HCT116 (cell line): ENCODE data around the gene DOK6. TPM values are rescaled to one million over a fixed set of nuclear protein-coding genes. Genes with fewer than 3 reads are reported as not detected.

Source experiments
- ATAC-seq: fragments of 200-7000 bp; cut with Tn5 transposase; 2 replicates; pipeline ENCODE4 v1.9.1; 2020; ENCODE audit warnings: mild to moderate bottlenecking, moderate library complexity
- BruUV-seq: library from RNA; stranded (reverse); fragments of 400-500 nt; replicated peaks from 2 replicates; lab custom pipeline; 2021; lab: Mats Ljungman, UMichigan
- CTCF ChIA-PET: fragments of 300-600 bp; sonication (Branson Sonifier 250); formaldehyde crosslinking; loops from one replicate; lab custom pipeline; 2021; ENCODE audit warnings: antibody characterized with exemption; lab: Charles Lee
- POLR2A ChIA-PET: fragments of 300-600, 350-600 bp; sonication (Branson Sonifier 250); formaldehyde crosslinking; loops from one replicate; lab custom pipeline; 2021; ENCODE audit warnings: antibody characterized with exemption; lab: Charles Lee
- RAD21 ChIA-PET, 2 experiments: fragments of 300-600 bp; sonication (Branson Sonifier 250); formaldehyde crosslinking; loops; one replicate each; lab custom pipeline; 2023; ENCODE audit warnings: low total read pairs in 2 of 2; ENCODE audit not compliant: uncharacterized antibody in 2 of 2, unreplicated experiment in 2 of 2, low non-redundant PET in 1 of 2; lab: Charles Lee
- DNase-seq: peaks from one replicate; pipeline ENCODE4 v3.0.0-alpha.2; 2010; ENCODE audit warnings: low read depth, low spot score
- H2AFZ ChIP-seq: fragments of 200-600 bp; shearing (Covaris generic), sonication (generic); 2 replicates; pipeline ENCODE4 v1.6.1; 2017; ENCODE audit warnings: low read depth, mixed run types, mixed read lengths, antibody characterized with exemption, low read length; ENCODE audit not compliant: poor library complexity, severe bottlenecking
- H3K27ac ChIP-seq: 2 replicates; pipeline ENCODE4 v1.5.1; 2012; ENCODE audit warnings: low read depth, low read length
- H3K27me3 ChIP-seq: fragments of 200-600 bp; sonication (generic); 2 replicates; pipeline ENCODE4 v1.6.1; 2016; ENCODE audit warnings: mixed run types, low read length, mixed read lengths; ENCODE audit not compliant: insufficient read depth
- H3K36me3 ChIP-seq, 2 experiments: fragments of 200-500 bp in 1 of 2; fragments of 200-600 bp in 1 of 2; sonication (Bioruptor generic) in 1 of 2; sonication (generic) in 1 of 2; 2 replicates each; pipeline versions ENCODE4 v1.5.1 to v1.6.1; 2014 to 2016; ENCODE audit warnings: low read length in 2 of 2, inconsistent platforms in 1 of 2, mixed read lengths in 1 of 2, mixed run types in 1 of 2; ENCODE audit not compliant: insufficient read depth in 2 of 2, control insufficient read depth in 1 of 2
- H3K4me1 ChIP-seq, 2 experiments: fragments of 200-600 bp in 1 of 2; sonication (generic) in 1 of 2; 2 replicates each; pipeline versions ENCODE4 v1.5.1 to v1.6.1; 2012 to 2017; ENCODE audit warnings: low read length in 2 of 2, inconsistent platforms in 1 of 2, mild to moderate bottlenecking in 1 of 2, mixed read lengths in 1 of 2, mixed run types in 1 of 2, moderate library complexity in 1 of 2; ENCODE audit not compliant: insufficient read depth in 2 of 2, control insufficient read depth in 1 of 2
- H3K4me2 ChIP-seq: fragments of 200-600 bp; sonication (generic); 2 replicates; pipeline ENCODE4 v1.6.1; 2017; ENCODE audit warnings: mixed run types, low read length, mixed read lengths
- H3K4me3 ChIP-seq, 2 experiments: fragments of 200-600 bp in 1 of 2; sonication (generic) in 1 of 2; replicated peaks in 1 of 2; 2 replicates each; pipeline ENCODE4 v1.5.1; 2011 to 2016; ENCODE audit warnings: low read length in 2 of 2, control low read depth in 1 of 2, low read depth in 1 of 2, mild to moderate bottlenecking in 1 of 2, mixed read lengths in 1 of 2, mixed run types in 1 of 2
- H3K79me2 ChIP-seq: fragments of 200-600 bp; sonication (generic); 2 replicates; pipeline ENCODE4 v1.6.1; 2017; ENCODE audit warnings: mild to moderate bottlenecking, mixed run types, low read length, moderate library complexity, mixed read lengths; ENCODE audit not compliant: insufficient read depth
- H3K9ac ChIP-seq: fragments of 200-600 bp; sonication (generic); 2 replicates; pipeline ENCODE4 v1.6.1; 2016; ENCODE audit warnings: low read length, mixed read lengths
- H3K9me2 ChIP-seq: fragments of 200-600 bp; sonication (generic), shearing (Covaris generic); 2 replicates; pipeline ENCODE4 v1.6.1; 2017; ENCODE audit warnings: mixed run types, mild to moderate bottlenecking, moderate library complexity; ENCODE audit not compliant: insufficient read depth
- H3K9me3 ChIP-seq, 2 experiments: fragments of 200-500 bp in 1 of 2; fragments of 200-600 bp in 1 of 2; sonication (Bioruptor generic) in 1 of 2; sonication (generic) in 1 of 2; 2 replicates each; pipeline ENCODE4 v1.6.1; 2014 to 2017; ENCODE audit warnings: low read length in 2 of 2, mixed read lengths in 2 of 2, inconsistent platforms in 1 of 2, low read depth in 1 of 2, mild to moderate bottlenecking in 1 of 2, mixed run types in 1 of 2, moderate library complexity in 1 of 2; ENCODE audit not compliant: control insufficient read depth in 1 of 2, insufficient read depth in 1 of 2
- H4K20me1 ChIP-seq: fragments of 200-600 bp; sonication (generic), shearing (Covaris generic); 2 replicates; pipeline ENCODE4 v1.6.1; 2017; ENCODE audit warnings: mixed run types, mild to moderate bottlenecking, moderate library complexity; ENCODE audit not compliant: insufficient read depth
- CBX3 ChIP-seq: IDR thresholded peaks from 2 replicates; pipeline ENCODE4 v1.6.1; 2012; ENCODE audit warnings: low read depth
- ELF1 ChIP-seq: IDR thresholded peaks from 2 replicates; pipeline ENCODE4 v1.6.1; 2012; ENCODE audit warnings: low read depth, borderline replicate concordance
- EZH2 ChIP-seq: fragments of 200-600 bp; sonication (generic); IDR thresholded peaks from 2 replicates; pipeline ENCODE4 v1.6.1; 2017; ENCODE audit warnings: antibody characterized with exemption, mixed run types
- FOSL1 ChIP-seq: IDR thresholded peaks from 2 replicates; pipeline ENCODE4 v1.6.1; 2012; ENCODE audit warnings: low read depth
- POLR2AphosphoS5 ChIP-seq: IDR thresholded peaks from 2 replicates; pipeline ENCODE4 v1.6.1; 2011; ENCODE audit warnings: mild to moderate bottlenecking, low read depth, low read length, moderate library complexity
- RAD21 ChIP-seq: IDR thresholded peaks from 2 replicates; pipeline ENCODE4 v1.6.1; 2012; ENCODE audit warnings: low read depth, mild to moderate bottlenecking
- SIN3A ChIP-seq: IDR thresholded peaks from 2 replicates; pipeline ENCODE4 v1.6.1; 2012; ENCODE audit warnings: low read depth
- SRF ChIP-seq: IDR thresholded peaks from 2 replicates; pipeline ENCODE4 v1.6.1; 2012; ENCODE audit warnings: low read depth
- TCF7L2 ChIP-seq: IDR thresholded peaks from 2 replicates; pipeline ENCODE4 v1.7.0; 2011; ENCODE audit warnings: borderline replicate concordance, inconsistent platforms; ENCODE audit not compliant: insufficient read depth, insufficient read length; ENCODE audit errors: extremely low read depth
- YY1 ChIP-seq: IDR thresholded peaks from 2 replicates; pipeline ENCODE4 v1.6.1; 2011; ENCODE audit warnings: low read length, low read depth, moderate library complexity, mild to moderate bottlenecking; ENCODE audit not compliant: insufficient replicate concordance; ENCODE audit errors: extremely low read depth
- ZFX ChIP-seq: fragments of 450-650 bp; IDR thresholded peaks from 2 replicates; pipeline ENCODE4 v1.6.1; 2017
- intact Hi-C: fragments of 100-400 bp; cut with micrococcal nuclease; formaldehyde crosslinking; loops from 2 replicates; pipeline ENCODE4 v1.10.0; 2022
- total RNA-seq: library from RNA; stranded (reverse); gene quantifications from one replicate; pipeline ENCODE4 v1.2.1, GENCODE V29; 2021; ENCODE audit not compliant: unreplicated experiment
- TF ChIP-seq, protein P1 (sequence below): IDR thresholded peaks from 2 replicates; pipeline ENCODE4 v1.6.1; 2011; ENCODE audit warnings: mild to moderate bottlenecking, low read length, moderate library complexity; ENCODE audit not compliant: insufficient replicate concordance; ENCODE audit errors: extremely low read depth
- TF ChIP-seq, protein P2 (sequence below), 3 experiments: fragments of 200-600 bp in 1 of 3; sonication (generic) in 1 of 3; IDR thresholded peaks in 2 of 3; conservative IDR thresholded peaks in 1 of 3; 2 replicates each; pipeline ENCODE4 v1.5.1; 2012 to 2017; ENCODE audit warnings: low read depth in 2 of 3, low read length in 2 of 3, antibody characterized with exemption in 1 of 3, borderline replicate concordance in 1 of 3, control low read depth in 1 of 3, mild to moderate bottlenecking in 1 of 3, mixed read lengths in 1 of 3, mixed run types in 1 of 3, moderate library complexity in 1 of 3; ENCODE audit not compliant: insufficient read depth in 1 of 3

Gene DOK6
- total RNA-seq, 1 experiment from 2014 or later = not detected

DNA sequence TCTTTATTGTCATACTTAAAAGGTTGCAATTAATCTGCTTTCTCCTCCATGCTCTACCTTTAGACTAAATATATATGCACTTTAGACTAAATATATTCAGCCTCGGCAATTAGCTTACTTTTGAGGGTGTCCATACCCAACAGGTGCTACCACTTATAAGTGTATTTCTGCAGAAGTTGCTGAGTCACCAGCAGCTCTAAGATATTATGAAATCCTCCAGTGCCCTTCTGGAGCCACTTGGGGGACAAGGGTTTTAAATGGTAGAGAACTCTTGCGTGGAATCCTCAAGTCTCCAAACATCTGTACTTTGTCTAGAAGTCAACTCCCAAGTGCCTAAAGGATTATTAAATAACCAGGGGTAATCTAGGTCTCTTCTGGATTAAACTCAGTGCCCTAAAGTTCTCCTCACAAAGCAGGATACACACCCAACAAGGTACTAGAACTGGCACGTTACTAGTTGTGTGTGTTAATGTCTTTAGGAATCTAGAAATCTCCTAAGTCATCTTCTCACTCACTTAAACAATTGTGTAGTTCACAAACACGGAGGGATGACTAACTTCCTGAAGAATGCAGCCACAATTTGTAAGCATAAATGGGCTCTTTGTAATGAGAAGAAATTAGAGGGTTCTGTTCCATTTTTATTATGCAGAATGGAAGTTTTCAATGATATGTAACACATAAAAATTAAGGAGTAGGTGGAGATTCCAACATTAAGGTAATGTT lies 387.3 kb downstream of the DOK6 start:
- H3K4me1 ChIP-seq = peaks cover 0 to 15% of the 10 kb centered on the region in 2 experiments; a peak in 2 of 4 replicates
- TF ChIP-seq, protein P1, sequence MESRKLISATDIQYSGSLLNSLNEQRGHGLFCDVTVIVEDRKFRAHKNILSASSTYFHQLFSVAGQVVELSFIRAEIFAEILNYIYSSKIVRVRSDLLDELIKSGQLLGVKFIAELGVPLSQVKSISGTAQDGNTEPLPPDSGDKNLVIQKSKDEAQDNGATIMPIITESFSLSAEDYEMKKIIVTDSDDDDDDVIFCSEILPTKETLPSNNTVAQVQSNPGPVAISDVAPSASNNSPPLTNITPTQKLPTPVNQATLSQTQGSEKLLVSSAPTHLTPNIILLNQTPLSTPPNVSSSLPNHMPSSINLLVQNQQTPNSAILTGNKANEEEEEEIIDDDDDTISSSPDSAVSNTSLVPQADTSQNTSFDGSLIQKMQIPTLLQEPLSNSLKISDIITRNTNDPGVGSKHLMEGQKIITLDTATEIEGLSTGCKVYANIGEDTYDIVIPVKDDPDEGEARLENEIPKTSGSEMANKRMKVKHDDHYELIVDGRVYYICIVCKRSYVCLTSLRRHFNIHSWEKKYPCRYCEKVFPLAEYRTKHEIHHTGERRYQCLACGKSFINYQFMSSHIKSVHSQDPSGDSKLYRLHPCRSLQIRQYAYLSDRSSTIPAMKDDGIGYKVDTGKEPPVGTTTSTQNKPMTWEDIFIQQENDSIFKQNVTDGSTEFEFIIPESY = no peak
- TF ChIP-seq FOSL1 = peak; percentile 26; the same call in 1 of the 2 replicates
- no peak for TF ChIP-seq SIN3A
- TF ChIP-seq EZH2 = no peak
- H3K9me2 ChIP-seq = no peaks in the 10 kb centered on the region
- no peaks in the 10 kb centered on the region for H4K20me1 ChIP-seq
- no peaks in the 10 kb centered on the region for H3K9me3 ChIP-seq
- CTCF ChIA-PET = no interaction called here
- ATAC-seq (peak; percentile 71), DNase-seq (peak; percentile 37)
- H2AFZ ChIP-seq = peak overlapping the region; percentile 90
- H3K4me3 ChIP-seq = no peak overlapping the region; a peak in 1 of 4 replicates
- no peak overlapping the region for H3K27ac ChIP-seq
- no peaks in the 10 kb centered on the region for H3K36me3 ChIP-seq
- no peaks in the 10 kb centered on the region for H3K79me2 ChIP-seq
- intact Hi-C loops = no loop called here
- POLR2A ChIA-PET = no interaction called here
- BruUV-seq = no TSS peak
- H3K27me3 ChIP-seq = no peaks in the 10 kb centered on the region
- H3K9ac ChIP-seq = no peak overlapping the region
- H3K4me2 ChIP-seq = peak overlapping the region; percentile 56
- RAD21 ChIA-PET = no interaction called here

DNA sequence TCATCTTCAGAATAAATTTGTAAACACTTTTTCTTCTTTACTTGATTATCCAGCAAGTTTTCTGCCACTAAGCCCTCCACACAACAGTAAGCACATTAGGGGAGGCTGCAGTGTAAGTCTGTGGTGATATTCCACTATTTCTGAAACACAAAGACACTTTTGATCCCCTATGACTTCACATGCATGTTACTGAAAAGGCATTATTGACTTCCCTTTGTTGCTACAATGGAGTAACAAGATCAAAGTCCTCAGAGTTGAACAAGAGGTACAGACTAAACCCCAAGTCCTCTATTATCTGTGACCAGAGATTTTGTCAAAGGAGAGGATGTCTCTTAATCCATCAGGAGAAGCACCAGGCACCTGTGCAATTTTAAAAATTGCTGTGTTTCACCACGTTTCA lies 389.1 kb downstream of the DOK6 start:
- CTCF ChIA-PET = no interaction called here
- ATAC-seq = no peak
- RAD21 ChIA-PET = no interaction called here
- H3K4me2 ChIP-seq = no peak overlapping the region
- BruUV-seq = no TSS peak
- no peaks in the 10 kb centered on the region for H3K36me3 ChIP-seq
- H3K9me3 ChIP-seq = no peaks in the 10 kb centered on the region
- DNase-seq = no peak
- H3K4me1 ChIP-seq = peaks cover 0 to 15% of the 10 kb centered on the region in 2 experiments; a peak in 2 of 4 replicates
- no peaks in the 10 kb centered on the region for H4K20me1 ChIP-seq
- no peak overlapping the region for H3K9ac ChIP-seq
- H3K27ac ChIP-seq = no peak overlapping the region
- H3K4me3 ChIP-seq = no peak overlapping the region
- intact Hi-C loops = no loop called here
- no peaks in the 10 kb centered on the region for H3K79me2 ChIP-seq
- H2AFZ ChIP-seq = no peak overlapping the region
- POLR2A ChIA-PET = no interaction called here
- H3K27me3 ChIP-seq = no peaks in the 10 kb centered on the region
- no peaks in the 10 kb centered on the region for H3K9me2 ChIP-seq
- no peak for TF ChIP-seq ZFX
- TF ChIP-seq, protein P1 = no peak
- TF ChIP-seq CBX3 = no peak
- TF ChIP-seq YY1 = no peak
- TF ChIP-seq TCF7L2 = no peak
- no peak for TF ChIP-seq POLR2AphosphoS5
- no peak for TF ChIP-seq RAD21
- no peak for TF ChIP-seq SRF
- no peak for TF ChIP-seq ELF1
- TF ChIP-seq, protein P2, sequence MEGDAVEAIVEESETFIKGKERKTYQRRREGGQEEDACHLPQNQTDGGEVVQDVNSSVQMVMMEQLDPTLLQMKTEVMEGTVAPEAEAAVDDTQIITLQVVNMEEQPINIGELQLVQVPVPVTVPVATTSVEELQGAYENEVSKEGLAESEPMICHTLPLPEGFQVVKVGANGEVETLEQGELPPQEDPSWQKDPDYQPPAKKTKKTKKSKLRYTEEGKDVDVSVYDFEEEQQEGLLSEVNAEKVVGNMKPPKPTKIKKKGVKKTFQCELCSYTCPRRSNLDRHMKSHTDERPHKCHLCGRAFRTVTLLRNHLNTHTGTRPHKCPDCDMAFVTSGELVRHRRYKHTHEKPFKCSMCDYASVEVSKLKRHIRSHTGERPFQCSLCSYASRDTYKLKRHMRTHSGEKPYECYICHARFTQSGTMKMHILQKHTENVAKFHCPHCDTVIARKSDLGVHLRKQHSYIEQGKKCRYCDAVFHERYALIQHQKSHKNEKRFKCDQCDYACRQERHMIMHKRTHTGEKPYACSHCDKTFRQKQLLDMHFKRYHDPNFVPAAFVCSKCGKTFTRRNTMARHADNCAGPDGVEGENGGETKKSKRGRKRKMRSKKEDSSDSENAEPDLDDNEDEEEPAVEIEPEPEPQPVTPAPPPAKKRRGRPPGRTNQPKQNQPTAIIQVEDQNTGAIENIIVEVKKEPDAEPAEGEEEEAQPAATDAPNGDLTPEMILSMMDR (IDR thresholded peaks at IDR 0.05 in 2 of 3, conservative IDR thresholded peaks at IDR 0.05 in 1 of 3; ENCODE audit: borderline replicate concordance in 1 of 3, insufficient read depth in 1 of 3, low read depth in 2 of 3, low read length in 2 of 3) = no peak
